ENCODE data around the gene KRT5. TPM values are rescaled to one million over a fixed set of nuclear protein-coding genes. Genes with fewer than 3 reads are reported as not detected.
A peak's percentile ranks its signal among the peaks of the same experiment; 100 is the strongest.

The KRT5 gene
- total RNA-seq, 1 experiment from 2014 or later = 0.67 TPM

GRCh38 chr12:52498946-52499345 is 21.2 kb downstream of the KRT5 start:
- ChIA-PET POLR2A (ENCODE audit: low non-redundant PET) (no interaction called here), CTCF (no interaction called here)
- H3K27ac ChIP-seq (ENCODE audit: low read depth, low read length, poor library complexity, severe bottlenecking) = no peak overlapping the region
- BruUV-seq (replicated peaks) = no TSS peak
- H3K9me3 ChIP-seq (ENCODE audit: low read depth, low read length, poor library complexity, severe bottlenecking) = no peaks in the 10 kb centered on the region
- peaks cover 12% of the 10 kb centered on the region for H3K4me1 ChIP-seq (ENCODE audit: insufficient read depth, low read length, poor library complexity, severe bottlenecking)
- no peaks in the 10 kb centered on the region for H3K36me3 ChIP-seq (ENCODE audit: insufficient read depth, low read length, poor library complexity, severe bottlenecking)
- intact Hi-C loops (cut with micrococcal nuclease; ENCODE audit: unreplicated experiment) = no loop called here
- TF ChIP-seq CTCF (conservative IDR thresholded peaks at IDR 0.05; ENCODE audit: low read depth, low read length) = no peak
- no peak for TF ChIP-seq EZH2 (IDR thresholded peaks at IDR 0.05; ENCODE audit: borderline replicate concordance, low read depth, low read length, poor library complexity, severe bottlenecking)
- H3K27me3 ChIP-seq (replicated peaks; ENCODE audit: insufficient read depth, low read depth, low read length, poor library complexity) = no peaks in the 10 kb centered on the region
- peak; percentile 32 for DNase-seq (ENCODE audit: low spot score)
- H3K4me3 ChIP-seq (ENCODE audit: low read depth, low read length, poor library complexity, severe bottlenecking) = no peak overlapping the region

GRCh38 chr12:52497975-52498374 is 22.2 kb downstream of the KRT5 start:
- ChIA-PET CTCF (no interaction called here), POLR2A (ENCODE audit: low non-redundant PET) (no interaction called here)
- no peak overlapping the region for H3K4me3 ChIP-seq (ENCODE audit: low read depth, low read length, poor library complexity, severe bottlenecking)
- H3K27me3 ChIP-seq (replicated peaks; ENCODE audit: insufficient read depth, low read depth, low read length, poor library complexity) = no peaks in the 10 kb centered on the region
- intact Hi-C loops (cut with micrococcal nuclease; ENCODE audit: unreplicated experiment) = no loop called here
- no peak for TF ChIP-seq EZH2 (IDR thresholded peaks at IDR 0.05; ENCODE audit: borderline replicate concordance, low read depth, low read length, poor library complexity, severe bottlenecking)
- TF ChIP-seq CTCF (conservative IDR thresholded peaks at IDR 0.05; ENCODE audit: low read depth, low read length) = no peak
- no TSS peak for BruUV-seq (replicated peaks)
- H3K36me3 ChIP-seq (ENCODE audit: insufficient read depth, low read length, poor library complexity, severe bottlenecking) = no peaks in the 10 kb centered on the region
- H3K27ac ChIP-seq (ENCODE audit: low read depth, low read length, poor library complexity, severe bottlenecking) = no peak overlapping the region
- H3K9me3 ChIP-seq (ENCODE audit: low read depth, low read length, poor library complexity, severe bottlenecking) = no peaks in the 10 kb centered on the region
- DNase-seq (ENCODE audit: low spot score) = no peak
- H3K4me1 ChIP-seq (ENCODE audit: insufficient read depth, low read length, poor library complexity, severe bottlenecking) = peaks cover 12% of the 10 kb centered on the region

GRCh38 chr12:52496590-52497071 is 23.6 kb downstream of the KRT5 start:
- CTCF ChIA-PET = no interaction called here
- Histone ChIP-seq H3K36me3 (ENCODE audit: insufficient read depth, low read length, poor library complexity, severe bottlenecking) (no peaks in the 10 kb centered on the region), H3K9me3 (ENCODE audit: low read depth, low read length, poor library complexity, severe bottlenecking) (no peaks in the 10 kb centered on the region), H3K27ac (ENCODE audit: low read depth, low read length, poor library complexity, severe bottlenecking) (no peak overlapping the region), H3K4me1 (ENCODE audit: insufficient read depth, low read length, poor library complexity, severe bottlenecking) (peaks cover 12% of the 10 kb centered on the region), H3K4me3 (ENCODE audit: low read depth, low read length, poor library complexity, severe bottlenecking) (no peak overlapping the region), H3K27me3 (replicated peaks; ENCODE audit: insufficient read depth, low read depth, low read length, poor library complexity) (peaks cover 8% of the 10 kb centered on the region)
- BruUV-seq (replicated peaks) = no TSS peak
- DNase-seq (ENCODE audit: low spot score) = peak; percentile 32
- intact Hi-C loops (cut with micrococcal nuclease; ENCODE audit: unreplicated experiment) = no loop called here
- TF ChIP-seq EZH2 (IDR thresholded peaks at IDR 0.05; ENCODE audit: borderline replicate concordance, low read depth, low read length, poor library complexity, severe bottlenecking) (no peak), CTCF (conservative IDR thresholded peaks at IDR 0.05; ENCODE audit: low read depth, low read length) (no peak)
- POLR2A ChIA-PET (ENCODE audit: low non-redundant PET) = no interaction called here

All from A673 (cell line).